ENCODE results near the gene ZBTB47.
A peak's percentile ranks its signal among the peaks of the same experiment; 100 is the strongest.

The ZBTB47 gene

GRCh38 chr3:42640771-42641370, 12.6 kb upstream of the ZBTB47 start:
- Mint-ChIP-seq H3K27ac (peak overlapping the region; percentile 83), H3K4me3 (peak overlapping the region; percentile 41)

GRCh38 chr3:42647821-42648459, 5.6 kb upstream of the ZBTB47 start:
- Mint-ChIP-seq H3K36me3 (peaks cover 8% of the 10 kb centered on the region), H3K4me1 (ENCODE audit: low read depth) (peaks cover 9% of the 10 kb centered on the region), H3K9me3 (ENCODE audit: low read depth) (no peaks in the 10 kb centered on the region), H3K27ac (peak overlapping the region; percentile 83), H3K27me3 (no peaks in the 10 kb centered on the region), H3K4me3 (no peak overlapping the region)

More at GRCh38 chr3:42640771-42641370, 12.6 kb upstream of the ZBTB47 start:
- Mint-ChIP-seq H3K9me3 (ENCODE audit: low read depth) (no peaks in the 10 kb centered on the region), H3K27me3 (no peaks in the 10 kb centered on the region), H3K36me3 (peaks cover 9% of the 10 kb centered on the region), H3K4me1 (ENCODE audit: low read depth) (peaks cover 9% of the 10 kb centered on the region)

- H3K9me3 Mint-ChIP-seq (ENCODE audit: low read depth) = no peaks in the 10 kb centered on the region
- H3K36me3 Mint-ChIP-seq = peaks cover 8% of the 10 kb centered on the region
- H3K27ac Mint-ChIP-seq = peak overlapping the region; percentile 0
- H3K27me3 Mint-ChIP-seq = no peaks in the 10 kb centered on the region
- peaks cover 14% of the 10 kb centered on the region for H3K4me1 Mint-ChIP-seq (ENCODE audit: low read depth)
- H3K4me3 Mint-ChIP-seq = no peak overlapping the region
These were observed 4.5 kb upstream of the ZBTB47 start for GRCh38 chr3:42649006-42649405.

- Mint-ChIP-seq H3K4me1 (ENCODE audit: low read depth) (peaks cover 12% of the 10 kb centered on the region), H3K27ac (no peak overlapping the region), H3K27me3 (no peaks in the 10 kb centered on the region), H3K36me3 (peaks cover 4% of the 10 kb centered on the region), H3K9me3 (ENCODE audit: low read depth) (no peaks in the 10 kb centered on the region), H3K4me3 (no peak overlapping the region)
These were observed 3.7 kb upstream of the ZBTB47 start for GRCh38 chr3:42649783-42650182.

GRCh38 chr3:42651248-42652091, 2.0 kb upstream of the ZBTB47 start:
- H3K4me3 Mint-ChIP-seq = no peak overlapping the region
- H3K27me3 Mint-ChIP-seq = no peaks in the 10 kb centered on the region
- peaks cover 9% of the 10 kb centered on the region for H3K4me1 Mint-ChIP-seq (ENCODE audit: low read depth)
- H3K36me3 Mint-ChIP-seq = peaks cover 3% of the 10 kb centered on the region
- no peak overlapping the region for H3K27ac Mint-ChIP-seq
- H3K9me3 Mint-ChIP-seq (ENCODE audit: low read depth) = no peaks in the 10 kb centered on the region

- no peak overlapping the region for H3K4me3 Mint-ChIP-seq
- H3K9me3 Mint-ChIP-seq (ENCODE audit: low read depth) = no peaks in the 10 kb centered on the region
- no peaks in the 10 kb centered on the region for H3K27me3 Mint-ChIP-seq
- H3K4me1 Mint-ChIP-seq (ENCODE audit: low read depth) = peaks cover 5% of the 10 kb centered on the region
- no peak overlapping the region for H3K27ac Mint-ChIP-seq
- no peaks in the 10 kb centered on the region for H3K36me3 Mint-ChIP-seq
These were observed 1.3 kb upstream of the ZBTB47 start for GRCh38 chr3:42652251-42652610.

- peak overlapping the region; percentile 24 for H3K27ac Mint-ChIP-seq
These were observed 740 bp upstream of the ZBTB47 start for GRCh38 chr3:42652611-42653302.

GRCh38 chr3:42653303-42653559, 266 bp upstream of the ZBTB47 start:
- Mint-ChIP-seq H3K4me3 (peak overlapping the region; percentile 83), H3K9me3 (ENCODE audit: low read depth) (no peaks in the 10 kb centered on the region), H3K27me3 (no peaks in the 10 kb centered on the region), H3K4me1 (ENCODE audit: low read depth) (peaks cover 5% of the 10 kb centered on the region), H3K27ac (peak overlapping the region; percentile 24), H3K36me3 (no peaks in the 10 kb centered on the region)

More at GRCh38 chr3:42652611-42653302, 740 bp upstream of the ZBTB47 start:
- Mint-ChIP-seq H3K4me3 (peak overlapping the region; percentile 83), H3K9me3 (ENCODE audit: low read depth) (no peaks in the 10 kb centered on the region), H3K4me1 (ENCODE audit: low read depth) (peaks cover 5% of the 10 kb centered on the region), H3K27me3 (no peaks in the 10 kb centered on the region), H3K36me3 (no peaks in the 10 kb centered on the region)

- Mint-ChIP-seq H3K36me3 (no peaks in the 10 kb centered on the region), H3K4me3 (peak overlapping the region; percentile 23), H3K4me1 (ENCODE audit: low read depth) (peaks cover 5% of the 10 kb centered on the region), H3K9me3 (ENCODE audit: low read depth) (no peaks in the 10 kb centered on the region), H3K27ac (no peak overlapping the region), H3K27me3 (no peaks in the 10 kb centered on the region)
These were observed 1.1 kb downstream of the ZBTB47 start for GRCh38 chr3:42654331-42655201.

- Mint-ChIP-seq H3K4me1 (ENCODE audit: low read depth) (peaks cover 5% of the 10 kb centered on the region), H3K27ac (no peak overlapping the region), H3K9me3 (ENCODE audit: low read depth) (no peaks in the 10 kb centered on the region)
These were observed 1.9 kb downstream of the ZBTB47 start for GRCh38 chr3:42655331-42655888.

GRCh38 chr3:42655980-42656679, 2.6 kb downstream of the ZBTB47 start:
- Mint-ChIP-seq H3K4me3 (no peak overlapping the region), H3K27me3 (no peaks in the 10 kb centered on the region), H3K36me3 (no peaks in the 10 kb centered on the region), H3K27ac (no peak overlapping the region), H3K9me3 (ENCODE audit: low read depth) (no peaks in the 10 kb centered on the region), H3K4me1 (ENCODE audit: low read depth) (peaks cover 5% of the 10 kb centered on the region)

More at GRCh38 chr3:42655331-42655888, 1.9 kb downstream of the ZBTB47 start:
- H3K36me3 Mint-ChIP-seq = no peaks in the 10 kb centered on the region
- H3K27me3 Mint-ChIP-seq = no peaks in the 10 kb centered on the region
- no peak overlapping the region for H3K4me3 Mint-ChIP-seq

- Mint-ChIP-seq H3K9me3 (ENCODE audit: low read depth) (no peaks in the 10 kb centered on the region), H3K4me1 (ENCODE audit: low read depth) (peaks cover 5% of the 10 kb centered on the region), H3K4me3 (no peak overlapping the region), H3K27me3 (no peaks in the 10 kb centered on the region), H3K27ac (no peak overlapping the region), H3K36me3 (no peaks in the 10 kb centered on the region)
These were observed 3.4 kb downstream of the ZBTB47 start for GRCh38 chr3:42656680-42657610.

- Mint-ChIP-seq H3K4me3 (no peak overlapping the region), H3K9me3 (ENCODE audit: low read depth) (no peaks in the 10 kb centered on the region), H3K36me3 (no peaks in the 10 kb centered on the region), H3K4me1 (ENCODE audit: low read depth) (peaks cover 5% of the 10 kb centered on the region), H3K27ac (no peak overlapping the region), H3K27me3 (no peaks in the 10 kb centered on the region)
These were observed 4.2 kb downstream of the ZBTB47 start for GRCh38 chr3:42657675-42658074.

Measured in activated naive CD8-positive, alpha-beta T cell (primary cell).